Measurements from ENCODE around the gene ERICH3. TPM values are rescaled to one million over a fixed set of nuclear protein-coding genes. Genes with fewer than 3 reads are reported as not detected.

Gene ERICH3
- total and polyA plus RNA-seq, 9 of the 15 experiments (the other 6 are each of a cell fraction or from before 2014, with no cell fraction given) = not detected

DNA sequence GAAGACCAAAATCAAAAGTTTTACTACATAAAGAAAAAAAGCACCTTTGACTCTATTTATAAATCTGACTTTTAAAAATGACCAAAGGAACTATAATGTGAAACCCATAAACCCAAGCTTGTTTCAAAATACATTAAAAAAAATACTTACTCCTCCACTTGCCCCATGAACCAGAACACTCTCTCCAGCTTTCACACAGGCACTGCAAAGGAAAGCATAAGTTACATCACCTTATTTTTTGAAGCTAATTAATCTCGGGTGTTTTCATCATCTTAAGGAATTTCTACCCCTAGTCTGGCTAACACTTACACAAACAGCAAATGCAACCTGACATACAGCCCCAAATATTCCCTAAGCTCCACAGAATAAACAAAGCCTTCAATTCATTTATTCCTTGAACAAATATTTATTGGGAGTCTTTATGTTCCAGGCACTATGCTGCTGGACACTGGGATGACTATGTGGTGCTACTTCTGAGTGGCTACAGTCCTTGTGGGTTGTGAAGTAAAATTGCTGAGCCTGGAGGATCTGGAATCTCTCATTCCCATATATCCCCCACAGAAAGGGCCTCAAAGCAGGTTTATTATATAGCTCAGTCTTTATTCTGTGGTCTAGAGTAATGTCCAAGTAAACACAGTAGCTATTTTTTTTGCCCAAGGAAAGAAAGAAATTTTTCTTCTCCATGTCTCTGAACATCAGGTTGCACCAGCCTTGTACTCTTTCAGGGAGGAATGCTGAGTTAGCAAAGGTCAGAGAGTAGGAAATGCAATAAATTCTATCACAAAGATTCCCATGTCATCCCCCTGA lies 41.0 kb upstream of the ERICH3 start:
- Histone ChIP-seq H3K9me3 (replicated peaks; ENCODE audit: control insufficient read depth, insufficient read depth, low read depth, low read length) (no peaks in the 10 kb centered on the region), H3K4me2 (ENCODE audit: insufficient read depth, low read length) (no peak overlapping the region), H3K4me1 (replicated peaks in 1 of 2; ENCODE audit: control insufficient read depth in 2 of 2, insufficient read depth in 2 of 2, low read length in 2 of 2) (no peaks in the 10 kb centered on the region), H3K27me3 (ENCODE audit: control insufficient read depth in 2 of 2, insufficient read depth in 2 of 2, low read length in 2 of 2) (no peaks in the 10 kb centered on the region), H3K36me3 (ENCODE audit: control insufficient read depth, insufficient read depth, low read length) (peaks cover 80% of the 10 kb centered on the region), H3K9ac (ENCODE audit: insufficient read depth in 1 of 2, low read depth in 2 of 2, low read length in 2 of 2) (no peak overlapping the region), H2AFZ (ENCODE audit: low read depth, low read length) (no peak overlapping the region), H3K9me1 (ENCODE audit: control insufficient read depth, insufficient read depth, low read length) (no peaks in the 10 kb centered on the region), H3K27ac (ENCODE audit: extremely low read depth, low read depth, low read length) (no peak overlapping the region), H3K4me3 (no peak overlapping the region), H3K79me2 (ENCODE audit: control insufficient read depth, insufficient read depth, low read length) (no peaks in the 10 kb centered on the region), H4K20me1 (replicated peaks; ENCODE audit: control insufficient read depth, insufficient read depth, low read length) (no peaks in the 10 kb centered on the region)
- TF ChIP-seq ZNF561 (CRISPR knock-in tag; conservative IDR thresholded peaks at IDR 0.05) (no peak), C11orf30 (IDR thresholded peaks at IDR 0.05; ENCODE audit: low read depth) (0 out of 2 replicates have a peak, but pooled peaks have one; percentile 13), ZNF316 (IDR thresholded peaks at IDR 0.05) (peak; percentile 36), ILK (tag; IDR thresholded peaks at IDR 0.05; ENCODE audit: borderline replicate concordance, low read depth) (no peak), MAFG (tag; conservative IDR thresholded peaks at IDR 0.05) (0 out of 2 replicates have a peak, but pooled peaks have one; percentile 9), POLR2B (IDR thresholded peaks at IDR 0.05; ENCODE audit: low read depth, partially characterized antibody) (no peak), MTF1 (CRISPR knock-in tag; IDR thresholded peaks at IDR 0.05; ENCODE audit: borderline replicate concordance) (no peak), RCOR1 (IDR thresholded peaks at IDR 0.05; ENCODE audit: borderline replicate concordance in 1 of 2, low read depth in 2 of 2, low read length in 2 of 2) (no peak)
- TF ChIP-seq, protein P1, sequence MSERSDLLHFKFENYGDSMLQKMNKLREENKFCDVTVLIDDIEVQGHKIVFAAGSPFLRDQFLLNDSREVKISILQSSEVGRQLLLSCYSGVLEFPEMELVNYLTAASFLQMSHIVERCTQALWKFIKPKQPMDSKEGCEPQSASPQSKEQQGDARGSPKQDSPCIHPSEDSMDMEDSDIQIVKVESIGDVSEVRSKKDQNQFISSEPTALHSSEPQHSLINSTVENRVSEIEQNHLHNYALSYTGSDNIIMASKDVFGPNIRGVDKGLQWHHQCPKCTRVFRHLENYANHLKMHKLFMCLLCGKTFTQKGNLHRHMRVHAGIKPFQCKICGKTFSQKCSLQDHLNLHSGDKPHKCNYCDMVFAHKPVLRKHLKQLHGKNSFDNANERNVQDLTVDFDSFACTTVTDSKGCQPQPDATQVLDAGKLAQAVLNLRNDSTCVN (CRISPR knock-in tag; IDR thresholded peaks at IDR 0.05) = no peak
- no TSS peak for BruUV-seq (replicated peaks)
- CTCF ChIA-PET (ENCODE audit: low intra/inter-chr PET ratio) = no interaction called here
- POLR2A ChIA-PET = interaction anchor here (1.1 kb wide), 1 partner anchor 18 kb away, joined by 5 read pairs; the partner anchor contains the start of genes CRYZ and TYW3
- in situ Hi-C loops (cut with MboI) (no loop called here), intact Hi-C loops (cut with micrococcal nuclease) (no loop called here)
- no peak for FAIRE-seq
- DNase-seq (ENCODE audit: extremely low read depth in 1 of 4, low spot score in 3 of 4) = no peak
- no peak for ATAC-seq
- WGBS (ENCODE audit: insufficient coverage, low coverage, missing lambda C conversion rate) = 57% methylated on average over 1 of the region's 1 CpG
